Adrenal gland (tissue), 5 donors: ENCODE data around the gene BRMS1.

Experiments
- CTCF ChIP-seq, 6 experiments: fragments of 450-650 bp in 4 of 6; fragments of 200-600 bp in 2 of 6; sonication (generic) in 1 of 6; IDR thresholded peaks; 1 replicate in 5 of 6; 2 replicates in 1 of 6; pipeline versions ENCODE4 v1.5.1 to v1.8.0; 2016 to 2021; ENCODE audit warnings: antibody characterized with exemption in 6 of 6, mild to moderate bottlenecking in 2 of 6, moderate library complexity in 1 of 6
- POLR2A ChIP-seq, 2 donors: fragments of 450-650 bp; IDR thresholded peaks; one replicate each; pipeline ENCODE4 v1.6.1; 2017; ENCODE audit warnings: antibody characterized with exemption in 2 of 2, mild to moderate bottlenecking in 2 of 2, moderate library complexity in 1 of 2
- donor health status: DM: no; HTN: no; CAD: no.

- TF ChIP-seq CTCF (IDR thresholded peaks at IDR 0.05): peak in 5 of 6 experiments; percentile 32 to 50 (median 39)
- TF ChIP-seq POLR2A (IDR thresholded peaks at IDR 0.05): no peak
These were observed 19.1 kb upstream of the BRMS1 start for GRCh38 chr11:66363805-66364535.
